Liver (tissue), 9 donors: ENCODE measurements around the gene SGPP1. TPM values are rescaled to one million over a fixed set of nuclear protein-coding genes. Genes with fewer than 3 reads are reported as not detected.

ENCODE experiments used
- DNase-seq: peaks from one replicate; pipeline ENCODE4 v3.0.0-alpha.2; 2017; ENCODE audit warnings: low spot score
- H3K27ac ChIP-seq, 2 donors: one replicate each; pipeline ENCODE4 v1.7.0; 2013; ENCODE audit warnings: inconsistent platforms in 2 of 2, low read length in 2 of 2, control low read depth in 1 of 2, low read depth in 1 of 2, mild to moderate bottlenecking in 1 of 2
- H3K27me3 ChIP-seq, 4 donors: one replicate each; pipeline versions ENCODE4 v1.6.1 to v1.7.0; 2013; ENCODE audit warnings: low read length in 3 of 4, inconsistent platforms in 1 of 4, mild to moderate bottlenecking in 1 of 4, moderate library complexity in 1 of 4; ENCODE audit not compliant: control insufficient read depth in 4 of 4, insufficient read depth in 4 of 4
- H3K36me3 ChIP-seq, 4 donors: one replicate each; pipeline versions ENCODE4 v1.6.1 to v1.7.0; 2013; ENCODE audit warnings: low read length in 3 of 4, mild to moderate bottlenecking in 3 of 4, low read depth in 1 of 4, moderate library complexity in 1 of 4; ENCODE audit not compliant: control insufficient read depth in 4 of 4, insufficient read depth in 3 of 4
- H3K4me1 ChIP-seq, 4 donors: one replicate each; pipeline versions ENCODE4 v1.6.1 to v1.7.0; 2013; ENCODE audit warnings: low read length in 3 of 4, mild to moderate bottlenecking in 3 of 4, moderate library complexity in 1 of 4; ENCODE audit not compliant: control insufficient read depth in 4 of 4, insufficient read depth in 4 of 4
- H3K4me3 ChIP-seq, 3 donors: one replicate each; pipeline versions ENCODE4 v1.6.1 to v1.7.0; 2013; ENCODE audit warnings: low read length in 3 of 3, control low read depth in 1 of 3, low read depth in 1 of 3, mild to moderate bottlenecking in 1 of 3
- H3K9ac ChIP-seq, 2 donors: one replicate each; pipeline ENCODE4 v1.7.0; 2013; ENCODE audit warnings: low read length in 2 of 2, mild to moderate bottlenecking in 2 of 2, moderate library complexity in 2 of 2, control low read depth in 1 of 2, low read depth in 1 of 2
- H3K9me3 ChIP-seq, 4 donors: one replicate each; pipeline versions ENCODE4 v1.6.1 to v1.7.0; 2013; ENCODE audit warnings: low read length in 3 of 4; ENCODE audit not compliant: control insufficient read depth in 4 of 4
- ATF3 ChIP-seq: IDR thresholded peaks from 2 replicates; pipeline ENCODE4 v1.6.1; 2016; ENCODE audit warnings: antibody characterized with exemption
- CTCF ChIP-seq: fragments of 150-350 bp; IDR thresholded peaks from 2 replicates; pipeline ENCODE4 v1.5.1; 2017; ENCODE audit warnings: improper control_type of control experiment, low read depth, low read length; ENCODE audit not compliant: missing input control
- FOXA1 ChIP-seq: IDR thresholded peaks from 2 replicates; pipeline ENCODE4 v1.6.1; 2016; ENCODE audit warnings: antibody characterized with exemption
- GABPA ChIP-seq, 2 donors: IDR thresholded peaks in 1 of 2; conservative IDR thresholded peaks in 1 of 2; 2 replicates each; pipeline ENCODE4 v1.6.1; 2016; ENCODE audit warnings: antibody characterized with exemption in 2 of 2, mild to moderate bottlenecking in 1 of 2, moderate library complexity in 1 of 2
- HNF4A ChIP-seq, 2 donors: conservative IDR thresholded peaks; 2 replicates each; pipeline ENCODE4 v1.6.1; 2016; ENCODE audit warnings: antibody characterized with exemption in 2 of 2, mild to moderate bottlenecking in 2 of 2
- JUND ChIP-seq, 2 donors: IDR thresholded peaks; 2 replicates each; pipeline ENCODE4 v1.6.1; 2016; ENCODE audit warnings: antibody characterized with exemption in 2 of 2
- NR2F2 ChIP-seq: IDR thresholded peaks from 2 replicates; pipeline ENCODE4 v1.6.1; 2016; ENCODE audit warnings: antibody characterized with exemption
- YY1 ChIP-seq: IDR thresholded peaks from 2 replicates; pipeline ENCODE4 v1.6.1; 2016; ENCODE audit warnings: antibody characterized with exemption, mild to moderate bottlenecking
- WGBS: extraction: QIAGEN DNeasy Blood & Tissue Kit; methylation state at CpG from one replicate; pipeline ENCODE4 v1.1.7; 2013; 5-methylcytosine and 5-hydroxymethylcytosine counted together
- polyA plus RNA-seq, 2 donors: library from polyadenylated mRNA; stranded (reverse) in 1 of 2; unstranded in 1 of 2; fragments of 200-250 nt in 1 of 2; fragments of >200 nt in 1 of 2; fragmentation: Nextera tagmentation in 1 of 2; extraction: Ambion mirVana in 1 of 2; gene quantifications; one replicate each; pipeline versions ENCODE4 v1.2.1 to v1.2.3, GENCODE V29; 2013 to 2015
- total RNA-seq, 2 donors: library from RNA; depleted of rRNA; stranded (reverse); fragments of >200 nt; gene quantifications; one replicate each; pipeline ENCODE4 v1.2.3, GENCODE V29; 2014
- TF ChIP-seq, protein P1 (sequence below): IDR thresholded peaks from 2 replicates; pipeline ENCODE4 v1.6.1; 2016; ENCODE audit warnings: antibody characterized with exemption
- TF ChIP-seq, protein P2 (sequence below): IDR thresholded peaks from 2 replicates; pipeline ENCODE4 v1.6.1; 2016; ENCODE audit warnings: antibody characterized with exemption
- donor health status: healthy.
- donor health status: healthy.
- donor health status: healthy.
- donor health status: healthy.
- donor health status: healthy.

Gene SGPP1
- total and polyA plus RNA-seq, 4 donors = 12.3 to 32.3 (median 15.6) TPM

DNA sequence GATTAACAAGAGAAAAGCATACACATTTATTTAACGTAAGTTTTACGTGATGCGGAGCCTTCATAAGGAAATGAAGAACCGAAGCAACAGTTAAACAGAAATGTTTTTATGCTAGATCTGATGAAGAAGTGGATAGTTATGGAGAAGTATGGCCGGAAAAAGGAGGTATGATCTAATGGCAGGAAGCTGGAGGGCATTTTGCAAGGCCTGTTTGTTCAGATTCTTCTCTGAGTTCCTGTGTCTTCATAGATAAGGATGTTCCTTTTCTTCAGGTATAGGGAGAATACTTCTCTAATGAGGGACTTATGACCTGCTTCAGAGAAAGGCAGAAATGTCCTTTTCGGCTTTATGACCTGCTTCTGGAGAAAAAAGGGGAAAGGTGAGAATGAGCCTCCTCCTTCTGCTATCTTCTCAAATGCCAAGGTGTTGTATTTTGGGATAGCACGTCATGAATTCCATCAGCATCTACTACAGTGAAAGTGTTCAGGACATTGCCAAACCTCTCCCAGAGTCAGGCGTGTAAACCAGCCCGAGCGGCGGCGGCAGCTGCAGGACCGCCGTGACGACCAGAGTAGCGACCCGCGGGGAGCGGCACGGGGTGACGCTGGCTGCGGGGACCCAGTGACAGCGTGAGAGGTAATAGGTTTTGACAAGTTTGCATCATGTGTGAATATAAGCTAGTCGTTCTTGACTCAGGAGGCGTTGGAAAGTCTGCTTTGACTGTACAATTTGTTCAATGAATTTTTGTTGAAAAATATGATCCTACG is 33.7 kb upstream of the SGPP1 start:
- no peak overlapping the region for H3K9ac ChIP-seq
- no peak overlapping the region for H3K27ac ChIP-seq
- no peaks in the 10 kb centered on the region for H3K27me3 ChIP-seq
- no peaks in the 10 kb centered on the region for H3K36me3 ChIP-seq
- 82% methylated on average over 26 of the region's 26 CpGs for WGBS
- peaks cover 0 to 3% (median 0%) of the 10 kb centered on the region in 4 donors for H3K4me1 ChIP-seq
- no peaks in the 10 kb centered on the region for H3K9me3 ChIP-seq
- TF ChIP-seq GABPA (IDR thresholded peaks at IDR 0.05 in 1 of 2, conservative IDR thresholded peaks at IDR 0.05 in 1 of 2) = no peak
- no peak for TF ChIP-seq FOXA1
- H3K4me3 ChIP-seq = no peak overlapping the region
- no peak for DNase-seq

DNA sequence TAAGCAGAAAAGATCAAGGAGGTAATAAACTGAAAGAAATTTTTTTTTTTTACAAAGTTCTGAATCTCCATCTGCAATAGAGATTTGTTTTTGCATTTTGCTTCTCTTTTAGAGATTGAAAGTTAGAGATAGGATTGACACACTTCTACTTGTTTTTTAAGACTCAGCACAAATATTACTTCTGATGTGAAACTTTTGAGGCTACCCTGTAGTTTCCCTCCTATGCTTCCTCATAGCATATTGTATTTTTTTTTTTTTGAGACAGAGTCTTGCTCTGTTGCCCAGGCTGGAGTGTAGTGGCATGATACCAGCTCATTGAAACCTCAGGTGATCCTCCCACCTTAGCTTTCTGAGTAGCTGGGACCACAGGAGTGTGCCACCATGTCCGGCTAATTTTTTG is 32.1 kb upstream of the SGPP1 start:
- 98% methylated on average over 1 of the region's 1 CpG for WGBS
- H3K9me3 ChIP-seq = no peaks in the 10 kb centered on the region
- H3K36me3 ChIP-seq = no peaks in the 10 kb centered on the region
- no peak overlapping the region for H3K9ac ChIP-seq
- no peak for DNase-seq
- no peak overlapping the region for H3K4me3 ChIP-seq
- peak overlapping the region in 1 of 2 donors; percentile 51 for H3K27ac ChIP-seq
- TF ChIP-seq, protein P1, sequence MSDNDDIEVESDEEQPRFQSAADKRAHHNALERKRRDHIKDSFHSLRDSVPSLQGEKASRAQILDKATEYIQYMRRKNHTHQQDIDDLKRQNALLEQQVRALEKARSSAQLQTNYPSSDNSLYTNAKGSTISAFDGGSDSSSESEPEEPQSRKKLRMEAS = no peak
- TF ChIP-seq CTCF (no peak), NR2F2 (no peak), JUND (IDR thresholded peaks at IDR 0.05) (no peak), GABPA (IDR thresholded peaks at IDR 0.05 in 1 of 2, conservative IDR thresholded peaks at IDR 0.05 in 1 of 2) (no peak)
- TF ChIP-seq, protein P2, sequence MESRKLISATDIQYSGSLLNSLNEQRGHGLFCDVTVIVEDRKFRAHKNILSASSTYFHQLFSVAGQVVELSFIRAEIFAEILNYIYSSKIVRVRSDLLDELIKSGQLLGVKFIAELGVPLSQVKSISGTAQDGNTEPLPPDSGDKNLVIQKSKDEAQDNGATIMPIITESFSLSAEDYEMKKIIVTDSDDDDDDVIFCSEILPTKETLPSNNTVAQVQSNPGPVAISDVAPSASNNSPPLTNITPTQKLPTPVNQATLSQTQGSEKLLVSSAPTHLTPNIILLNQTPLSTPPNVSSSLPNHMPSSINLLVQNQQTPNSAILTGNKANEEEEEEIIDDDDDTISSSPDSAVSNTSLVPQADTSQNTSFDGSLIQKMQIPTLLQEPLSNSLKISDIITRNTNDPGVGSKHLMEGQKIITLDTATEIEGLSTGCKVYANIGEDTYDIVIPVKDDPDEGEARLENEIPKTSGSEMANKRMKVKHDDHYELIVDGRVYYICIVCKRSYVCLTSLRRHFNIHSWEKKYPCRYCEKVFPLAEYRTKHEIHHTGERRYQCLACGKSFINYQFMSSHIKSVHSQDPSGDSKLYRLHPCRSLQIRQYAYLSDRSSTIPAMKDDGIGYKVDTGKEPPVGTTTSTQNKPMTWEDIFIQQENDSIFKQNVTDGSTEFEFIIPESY = no peak
- H3K4me1 ChIP-seq = peaks cover 0 to 3% (median 0%) of the 10 kb centered on the region in 4 donors
- H3K27me3 ChIP-seq = no peaks in the 10 kb centered on the region

GRCh38 chr14:63759456-63759855 is 31.6 kb upstream of the SGPP1 start:
- Histone ChIP-seq H3K4me3 (peak overlapping the region in 1 of 3 donors; percentile 11), H3K9me3 (no peaks in the 10 kb centered on the region), H3K36me3 (no peaks in the 10 kb centered on the region), H3K27me3 (no peaks in the 10 kb centered on the region), H3K9ac (peak overlapping the region in 1 of 2 donors; percentile 83), H3K27ac (peak overlapping the region; percentile 51 to 54), H3K4me1 (no peaks in the 10 kb centered on the region)
- no peak for TF ChIP-seq ATF3
- TF ChIP-seq HNF4A (conservative IDR thresholded peaks at IDR 0.05) = no peak
- peak; percentile 12 for TF ChIP-seq YY1
- no peak for TF ChIP-seq FOXA1
- no peak for DNase-seq
- WGBS = 54% methylated on average over 5 of the region's 5 CpGs
